Endothelial cell of hepatic sinusoid (primary cell): Measurements from ENCODE around the gene FKBP15.
"Not testable (repeated sequence)": the region's sequence is repeated elsewhere in the genome, so short reads cannot be mapped to it uniquely, and the experiment has no call there.

Experiments
- in situ Hi-C: cut with HindIII; loops from 2 replicates; pipeline ENCODE4 v1.10.0; 2017; ENCODE audit warnings: low sequenced_read_pairs

Gene FKBP15, protein sequence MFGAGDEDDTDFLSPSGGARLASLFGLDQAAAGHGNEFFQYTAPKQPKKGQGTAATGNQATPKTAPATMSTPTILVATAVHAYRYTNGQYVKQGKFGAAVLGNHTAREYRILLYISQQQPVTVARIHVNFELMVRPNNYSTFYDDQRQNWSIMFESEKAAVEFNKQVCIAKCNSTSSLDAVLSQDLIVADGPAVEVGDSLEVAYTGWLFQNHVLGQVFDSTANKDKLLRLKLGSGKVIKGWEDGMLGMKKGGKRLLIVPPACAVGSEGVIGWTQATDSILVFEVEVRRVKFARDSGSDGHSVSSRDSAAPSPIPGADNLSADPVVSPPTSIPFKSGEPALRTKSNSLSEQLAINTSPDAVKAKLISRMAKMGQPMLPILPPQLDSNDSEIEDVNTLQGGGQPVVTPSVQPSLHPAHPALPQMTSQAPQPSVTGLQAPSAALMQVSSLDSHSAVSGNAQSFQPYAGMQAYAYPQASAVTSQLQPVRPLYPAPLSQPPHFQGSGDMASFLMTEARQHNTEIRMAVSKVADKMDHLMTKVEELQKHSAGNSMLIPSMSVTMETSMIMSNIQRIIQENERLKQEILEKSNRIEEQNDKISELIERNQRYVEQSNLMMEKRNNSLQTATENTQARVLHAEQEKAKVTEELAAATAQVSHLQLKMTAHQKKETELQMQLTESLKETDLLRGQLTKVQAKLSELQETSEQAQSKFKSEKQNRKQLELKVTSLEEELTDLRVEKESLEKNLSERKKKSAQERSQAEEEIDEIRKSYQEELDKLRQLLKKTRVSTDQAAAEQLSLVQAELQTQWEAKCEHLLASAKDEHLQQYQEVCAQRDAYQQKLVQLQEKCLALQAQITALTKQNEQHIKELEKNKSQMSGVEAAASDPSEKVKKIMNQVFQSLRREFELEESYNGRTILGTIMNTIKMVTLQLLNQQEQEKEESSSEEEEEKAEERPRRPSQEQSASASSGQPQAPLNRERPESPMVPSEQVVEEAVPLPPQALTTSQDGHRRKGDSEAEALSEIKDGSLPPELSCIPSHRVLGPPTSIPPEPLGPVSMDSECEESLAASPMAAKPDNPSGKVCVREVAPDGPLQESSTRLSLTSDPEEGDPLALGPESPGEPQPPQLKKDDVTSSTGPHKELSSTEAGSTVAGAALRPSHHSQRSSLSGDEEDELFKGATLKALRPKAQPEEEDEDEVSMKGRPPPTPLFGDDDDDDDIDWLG

DNA sequence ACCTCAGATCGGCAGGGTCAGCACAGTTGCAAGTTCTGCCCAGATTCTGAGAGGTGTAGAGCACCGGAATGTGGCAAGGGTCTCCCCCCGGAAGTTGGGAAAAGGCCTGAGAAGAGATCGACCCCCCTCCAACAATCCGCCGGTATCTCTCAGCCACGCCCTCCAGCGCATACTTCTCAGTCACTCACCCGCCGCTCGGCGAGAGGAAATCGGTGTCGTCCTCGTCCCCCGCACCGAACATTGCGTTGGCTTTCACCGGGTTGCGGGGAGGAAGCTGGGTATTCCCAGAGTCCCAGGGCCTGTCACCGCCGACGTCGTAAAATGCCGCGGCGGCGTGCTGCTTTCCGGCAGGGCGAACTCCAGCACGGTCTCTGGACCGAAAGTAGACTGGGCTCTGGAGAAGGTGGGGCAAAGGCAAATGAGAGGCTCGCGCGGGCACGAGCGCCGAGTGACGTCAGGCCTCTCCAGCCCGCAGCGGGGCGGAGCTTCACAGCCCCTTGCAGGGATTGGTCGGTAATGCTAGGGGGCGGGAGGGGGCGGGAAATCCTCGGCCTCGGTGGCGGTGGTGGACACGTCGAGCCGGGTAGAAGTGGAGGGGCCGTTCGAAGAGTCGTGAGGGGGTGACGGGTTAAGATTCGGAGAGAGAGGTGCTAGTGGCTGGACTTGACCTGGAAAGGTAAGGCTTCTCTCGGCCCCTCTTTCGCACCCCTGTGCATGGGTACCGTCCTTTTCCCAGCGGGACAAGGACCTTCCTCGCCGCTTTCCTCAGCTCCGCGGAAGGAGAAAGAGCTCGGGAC lies at the start of gene FKBP15, which contains the start of gene SLC31A1:
Gene FKBP15, minus strand, starts transcription at position 275 of the 797 bp plus-strand sequence. Its CDS starts 34 bp downstream, at position 241.
Gene SLC31A1, plus strand, starts transcription at position 542 of the 797 bp plus-strand sequence. CDS start 34,605 bp downstream, outside the sequence.
- in situ Hi-C loops = no loop called here

DNA sequence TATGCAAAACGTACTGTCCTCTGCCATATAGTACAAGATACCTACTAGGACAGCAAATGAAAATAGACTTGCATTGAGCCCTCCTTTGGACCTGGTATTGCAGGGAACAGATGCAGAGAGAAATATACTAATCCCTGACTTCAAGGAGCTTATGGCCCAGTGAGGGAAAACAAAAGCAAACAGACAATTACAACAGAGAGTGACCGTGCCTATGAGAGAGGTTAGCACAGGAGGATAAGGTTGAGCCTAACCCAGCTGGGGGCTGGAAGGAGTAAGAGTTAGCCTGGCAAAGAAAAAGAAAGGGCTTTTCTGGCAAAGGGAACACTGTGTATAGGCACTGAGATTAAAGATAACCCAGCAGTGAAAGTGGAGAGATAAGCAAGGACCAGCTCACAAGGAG lies 48.8 kb upstream of the FKBP15 start:
- in situ Hi-C loops = no loop called here

DNA sequence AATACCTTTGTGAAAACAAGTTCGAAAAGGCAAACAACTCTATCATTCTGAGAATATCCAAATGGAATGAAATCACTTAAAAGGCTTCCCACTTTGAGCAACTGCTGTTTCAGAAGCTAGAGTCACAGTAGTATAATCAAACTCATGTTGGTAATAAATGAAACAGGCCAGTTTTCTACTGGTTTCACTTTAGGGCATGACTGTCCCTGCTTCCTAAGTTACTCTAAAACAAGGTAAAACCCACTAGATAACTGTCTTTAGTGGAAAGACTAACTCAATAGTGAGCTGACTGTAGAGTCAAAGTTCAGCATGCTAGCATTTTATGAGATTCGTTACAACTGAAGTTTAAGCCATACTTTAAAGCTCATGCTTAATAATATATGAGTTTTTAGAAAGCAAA lies 48.3 kb upstream of the FKBP15 start:
- in situ Hi-C loops = no loop called here

DNA sequence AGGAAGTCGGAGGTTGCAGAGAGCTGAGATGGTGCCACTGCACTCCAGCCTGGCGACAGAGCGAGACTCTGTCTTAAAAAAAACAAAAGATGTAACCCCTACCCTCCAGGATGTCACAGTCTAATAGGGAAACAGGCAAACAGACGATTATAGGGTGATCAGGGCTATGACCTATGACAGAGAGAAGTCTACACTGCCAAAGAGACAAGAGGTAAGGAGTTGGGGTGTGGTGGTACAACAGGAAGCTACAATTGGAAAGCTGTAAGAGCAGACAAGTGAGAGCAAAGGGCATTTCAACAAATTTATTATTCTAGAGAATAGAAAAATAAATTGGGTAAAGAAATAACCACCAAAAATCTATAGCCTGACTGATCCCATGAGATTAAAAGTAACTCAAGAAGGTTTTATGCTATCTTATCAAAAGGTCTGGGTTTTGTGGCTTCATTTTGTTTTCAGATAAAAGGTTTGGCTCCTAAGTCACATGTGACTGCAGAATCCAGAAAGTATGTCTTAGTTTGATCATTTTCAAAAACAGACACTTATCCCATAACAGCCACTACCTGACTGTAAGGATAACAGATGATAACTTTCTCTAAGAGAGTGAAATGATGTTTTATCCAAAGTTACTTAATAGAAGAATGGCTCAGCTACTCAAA lies 47.0 kb upstream of the FKBP15 start:
- in situ Hi-C loops = no loop called here

DNA sequence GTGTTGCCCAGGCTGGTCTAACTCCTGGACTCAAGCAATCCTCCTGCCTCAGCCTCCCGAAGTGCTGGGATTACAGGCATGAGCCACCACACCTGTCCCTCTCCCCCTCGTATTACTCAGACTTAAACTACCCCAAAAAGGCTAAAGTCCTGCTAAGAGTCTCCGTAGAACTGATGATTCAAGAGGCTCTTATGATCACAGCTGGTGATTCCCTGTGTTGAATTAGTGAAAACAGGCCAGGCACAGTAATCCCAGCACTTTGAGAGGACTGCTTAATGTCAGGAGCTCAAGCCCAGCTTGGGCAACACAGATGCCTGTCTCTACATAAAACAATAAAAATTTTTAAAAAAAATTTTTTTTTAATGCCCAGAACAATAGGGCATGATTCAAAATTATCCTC lies 45.1 kb upstream of the FKBP15 start:
- in situ Hi-C loops = no loop called here

DNA sequence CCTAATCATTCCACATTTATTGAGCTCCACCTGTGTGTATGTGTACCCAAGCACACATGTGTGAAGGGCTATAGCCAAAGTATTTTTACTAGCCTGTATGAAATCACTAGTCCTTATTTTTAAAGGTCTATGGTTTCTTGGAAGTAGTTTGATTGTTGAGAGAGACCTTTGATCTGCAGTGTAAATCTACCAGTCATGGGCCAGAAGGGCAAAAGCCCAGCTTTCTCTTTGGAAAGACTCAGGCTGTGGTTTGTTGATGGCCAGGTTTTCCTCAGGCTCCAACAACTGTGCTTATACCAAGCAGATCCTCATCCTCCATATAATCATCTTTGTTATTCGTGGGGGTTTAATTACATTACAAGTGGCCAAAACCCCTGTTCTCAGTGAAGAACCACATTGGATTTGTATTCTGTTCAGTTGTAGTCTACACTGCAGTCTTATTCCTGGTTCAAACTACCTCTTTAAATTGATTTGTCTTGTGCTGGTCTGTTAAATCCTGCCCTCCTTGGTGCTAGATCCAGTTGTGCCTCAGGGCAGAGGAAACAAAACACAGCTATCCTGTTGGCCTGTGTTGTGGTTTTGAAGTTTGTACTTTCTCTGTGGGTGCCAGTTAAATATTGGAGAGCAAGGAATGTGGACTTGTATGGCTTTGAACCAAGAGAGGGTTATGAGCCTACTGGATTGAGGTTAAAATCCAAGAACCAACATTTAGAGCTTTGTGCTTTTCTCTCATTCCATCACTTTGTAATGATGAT lies 41.0 kb upstream of the FKBP15 start:
- in situ Hi-C loops = no loop called here

DNA sequence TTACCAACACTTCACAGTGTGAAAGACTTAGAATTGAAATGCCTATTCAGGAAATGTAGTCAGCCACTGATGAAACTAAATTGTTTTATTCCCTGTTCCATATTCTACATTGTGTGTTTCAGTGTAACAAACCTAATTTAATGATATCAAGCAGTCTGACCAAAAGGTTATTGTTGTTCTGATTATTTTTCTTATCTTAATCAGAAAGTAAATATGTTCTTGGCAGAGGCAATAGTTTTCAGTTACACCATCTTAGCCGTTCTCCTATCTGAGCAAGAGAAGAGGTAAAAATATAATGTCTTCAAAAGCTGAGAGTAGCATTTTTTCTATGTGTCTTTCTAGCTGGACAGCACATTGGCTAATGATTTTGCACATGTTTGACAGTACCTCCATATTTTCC lies 37.2 kb upstream of the FKBP15 start:
- in situ Hi-C loops = no loop called here

DNA sequence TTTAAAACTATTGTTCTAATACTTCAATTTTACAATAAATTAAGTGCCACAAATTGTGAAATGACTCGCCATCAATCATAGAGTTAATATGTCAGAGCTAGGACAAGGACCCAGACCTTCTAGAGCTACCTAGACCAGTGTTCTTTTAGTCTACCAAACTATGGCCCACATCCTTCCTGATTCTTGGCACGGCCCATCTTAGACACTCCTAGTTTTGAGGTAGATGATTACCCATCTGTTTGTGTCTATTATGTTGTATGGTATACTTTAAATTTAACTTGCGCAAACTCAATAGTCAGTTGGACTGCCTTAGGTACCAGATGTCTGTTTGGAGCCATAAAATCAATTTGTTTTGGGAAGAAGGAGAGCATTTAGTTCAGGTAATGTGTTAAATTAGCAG lies 36.8 kb upstream of the FKBP15 start:
- in situ Hi-C loops = no loop called here

DNA sequence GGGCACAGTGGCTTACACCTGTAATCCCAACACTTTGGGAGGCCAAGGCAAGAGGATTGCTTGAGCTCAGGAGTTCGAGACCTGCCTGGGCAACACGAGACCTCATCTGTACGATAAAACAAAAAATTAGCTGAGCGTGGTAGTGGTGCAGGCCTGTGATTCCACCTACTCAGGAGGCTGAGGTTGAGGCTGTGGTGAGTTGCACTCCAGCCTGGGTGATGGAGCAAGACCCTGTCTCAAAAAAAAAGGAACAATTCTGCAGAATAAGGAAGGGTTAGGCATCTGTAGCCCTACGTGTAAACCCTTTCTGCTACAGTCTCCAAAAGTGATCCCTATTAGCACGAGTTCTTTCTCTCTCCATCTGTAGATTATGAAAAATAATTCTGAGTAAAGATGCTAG lies 34.4 kb upstream of the FKBP15 start:
- in situ Hi-C loops = no loop called here

DNA sequence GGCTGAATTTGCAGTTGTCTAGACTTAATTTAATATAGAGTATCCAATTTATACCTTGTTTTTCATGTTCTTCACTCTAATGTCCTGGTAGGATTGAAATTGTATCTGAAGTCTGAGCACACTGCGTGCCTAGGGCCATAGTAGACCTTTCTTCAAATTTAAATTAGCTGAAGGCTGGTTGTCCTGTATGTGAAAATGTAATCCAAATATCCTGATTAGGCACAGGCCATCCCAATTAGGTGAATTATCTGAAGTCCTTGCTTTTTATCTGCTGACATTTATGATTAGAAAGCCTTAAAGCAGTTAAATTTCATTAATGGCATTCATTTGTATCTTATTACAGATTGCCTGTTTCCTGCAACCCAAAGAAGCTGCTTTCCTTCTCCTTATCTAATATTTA lies 33.9 kb upstream of the FKBP15 start:
- in situ Hi-C loops = no loop called here

DNA sequence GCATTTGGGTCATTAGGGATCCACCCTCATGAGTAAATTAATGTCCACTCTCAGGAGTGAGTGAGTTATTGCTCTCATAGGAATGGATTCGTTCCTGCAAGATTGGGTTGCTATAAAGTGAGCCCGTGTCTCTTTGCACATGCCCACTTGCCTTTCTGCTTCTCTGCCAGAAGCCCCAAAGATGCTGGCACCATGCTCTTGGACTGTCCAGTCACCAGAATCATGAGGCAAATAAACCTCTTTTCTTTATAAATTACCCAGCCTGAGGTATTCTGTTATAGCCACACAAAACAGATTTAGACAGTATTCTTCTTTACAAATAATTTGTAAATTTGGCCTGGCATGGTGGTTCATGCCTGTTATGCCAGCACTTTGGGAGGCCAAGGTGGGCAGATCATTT lies 29.7 kb upstream of the FKBP15 start:
- in situ Hi-C loops = no loop called here

DNA sequence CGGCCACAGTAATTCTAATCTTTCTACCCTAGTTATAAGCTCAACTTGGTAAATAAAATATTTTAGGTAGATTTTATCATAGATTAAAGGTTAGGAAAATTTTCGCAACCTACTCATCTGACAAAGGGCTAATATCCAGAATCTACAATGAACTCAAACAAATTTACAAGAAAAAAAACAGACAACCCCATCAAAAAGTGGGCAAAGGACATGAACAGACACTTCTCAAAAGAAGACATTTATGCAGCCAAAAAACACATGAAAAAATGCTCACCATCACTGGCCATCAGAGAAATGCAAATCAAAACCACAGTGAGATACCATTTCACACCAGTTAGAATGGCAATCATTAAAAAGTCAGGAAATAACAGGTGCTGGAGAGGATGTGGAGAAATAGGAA lies 28.6 kb upstream of the FKBP15 start:
- in situ Hi-C loops = not testable (repeated sequence)

DNA sequence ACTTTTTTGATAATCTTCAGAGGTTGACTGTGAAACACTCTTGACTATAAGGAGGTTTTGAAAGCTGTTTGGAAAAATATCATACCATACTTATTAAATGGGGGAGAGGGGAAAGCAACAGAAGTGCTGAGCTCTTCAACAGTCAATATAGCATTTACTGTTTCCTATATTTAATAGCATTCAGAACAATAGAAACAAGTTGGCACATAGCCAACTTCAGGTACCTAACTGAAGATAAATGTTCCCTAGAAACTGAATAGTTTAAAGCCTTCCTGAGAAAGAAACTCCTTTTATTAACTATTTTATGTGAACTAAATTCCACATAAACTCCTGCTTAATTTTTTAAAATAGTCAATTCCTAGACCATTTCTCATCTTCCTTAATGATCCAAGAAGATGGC lies 26.6 kb upstream of the FKBP15 start:
- in situ Hi-C loops = no loop called here

DNA sequence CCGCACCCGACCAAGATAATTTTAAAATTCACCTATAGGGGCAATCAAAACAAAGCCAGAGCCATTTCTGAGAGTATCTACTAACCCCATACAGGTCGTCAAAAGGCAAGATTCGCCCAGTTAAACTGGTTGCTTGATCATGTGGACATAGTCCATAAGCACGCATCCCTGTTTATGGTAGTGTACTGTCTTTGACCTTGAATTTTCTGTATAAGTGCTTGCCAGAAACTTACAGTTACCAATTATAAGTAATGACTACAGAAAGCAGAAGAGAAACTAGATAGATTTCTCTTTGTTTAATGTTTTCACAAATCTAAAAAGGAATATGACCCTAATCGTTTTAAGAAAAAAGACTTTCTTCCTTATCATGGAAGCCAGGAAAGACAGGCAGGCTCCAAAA lies 25.9 kb upstream of the FKBP15 start:
- in situ Hi-C loops = no loop called here

DNA sequence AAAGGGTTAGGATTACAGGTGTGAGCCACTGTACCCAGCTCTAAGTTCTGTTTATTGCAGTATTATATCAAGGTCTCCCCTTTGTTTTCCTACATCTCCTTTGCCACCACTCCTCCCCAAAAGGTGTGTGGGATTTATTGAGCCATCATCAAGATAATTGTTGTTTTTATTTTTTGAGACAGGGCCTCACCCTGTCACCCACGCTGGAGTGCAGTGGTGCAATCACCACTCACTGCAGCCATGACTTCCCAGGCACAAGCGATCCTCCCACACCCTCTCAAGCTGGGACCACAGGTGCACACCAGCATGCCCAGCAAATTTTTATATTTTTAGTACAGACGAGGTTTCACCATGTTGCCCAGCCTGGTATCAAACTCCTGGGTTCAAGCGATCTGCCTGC lies 24.8 kb upstream of the FKBP15 start:
- in situ Hi-C loops = no loop called here

DNA sequence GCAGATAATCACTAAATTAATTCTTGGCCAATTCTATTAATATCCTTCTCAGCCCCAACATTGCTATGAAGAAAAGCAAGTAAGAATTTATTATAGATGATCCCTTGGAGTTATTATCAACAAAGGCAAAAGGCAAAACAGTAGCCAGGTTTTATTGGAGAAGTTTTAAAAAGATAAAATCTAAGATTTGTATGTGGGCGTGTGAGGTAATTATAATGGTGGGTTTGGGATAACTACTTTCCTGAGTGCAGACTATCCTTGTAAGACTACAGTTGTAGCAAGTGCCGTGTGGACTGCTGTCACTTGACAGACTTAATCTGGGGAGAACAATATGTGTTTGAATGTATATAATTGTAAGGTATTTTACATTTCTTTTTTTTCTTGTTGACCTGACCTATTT lies 23.5 kb upstream of the FKBP15 start:
- in situ Hi-C loops = no loop called here

DNA sequence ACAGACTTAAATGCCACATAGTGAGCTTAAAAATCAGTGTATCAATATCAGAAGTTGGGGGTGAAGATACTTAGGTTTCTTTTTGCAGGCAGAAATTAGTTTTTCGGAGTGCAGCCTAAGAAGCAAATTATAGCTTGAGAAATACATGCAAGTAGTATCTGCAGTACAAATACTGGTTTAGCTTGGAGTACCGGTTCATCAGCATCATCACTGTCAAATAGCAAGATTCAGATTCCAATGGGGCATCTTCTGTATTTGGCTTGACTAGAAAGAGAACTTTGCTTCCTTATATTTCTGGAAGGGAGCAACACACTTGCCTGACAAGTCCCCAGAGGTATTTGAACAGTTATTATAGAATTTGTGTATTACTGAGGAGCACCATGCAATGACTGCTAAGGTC lies 20.1 kb upstream of the FKBP15 start:
- in situ Hi-C loops = no loop called here

DNA sequence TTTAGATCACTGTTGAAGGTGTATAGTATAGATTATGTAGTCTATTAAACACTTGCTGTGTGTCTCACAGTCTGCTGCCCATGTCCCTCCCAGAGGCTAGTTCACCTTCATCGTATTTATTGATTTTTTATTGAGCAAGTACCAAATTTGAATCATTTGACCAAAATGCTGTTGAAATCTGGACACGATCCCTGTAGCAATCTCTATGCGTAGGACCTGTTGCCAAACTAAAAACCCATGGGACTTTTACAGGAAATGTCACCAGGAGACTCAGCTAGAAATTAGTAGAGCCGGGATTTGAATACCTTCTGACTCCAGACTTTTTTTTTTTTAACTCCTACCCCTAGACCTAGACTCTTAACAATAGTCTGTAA lies 17.8 kb upstream of the FKBP15 start:
- in situ Hi-C loops = no loop called here

DNA sequence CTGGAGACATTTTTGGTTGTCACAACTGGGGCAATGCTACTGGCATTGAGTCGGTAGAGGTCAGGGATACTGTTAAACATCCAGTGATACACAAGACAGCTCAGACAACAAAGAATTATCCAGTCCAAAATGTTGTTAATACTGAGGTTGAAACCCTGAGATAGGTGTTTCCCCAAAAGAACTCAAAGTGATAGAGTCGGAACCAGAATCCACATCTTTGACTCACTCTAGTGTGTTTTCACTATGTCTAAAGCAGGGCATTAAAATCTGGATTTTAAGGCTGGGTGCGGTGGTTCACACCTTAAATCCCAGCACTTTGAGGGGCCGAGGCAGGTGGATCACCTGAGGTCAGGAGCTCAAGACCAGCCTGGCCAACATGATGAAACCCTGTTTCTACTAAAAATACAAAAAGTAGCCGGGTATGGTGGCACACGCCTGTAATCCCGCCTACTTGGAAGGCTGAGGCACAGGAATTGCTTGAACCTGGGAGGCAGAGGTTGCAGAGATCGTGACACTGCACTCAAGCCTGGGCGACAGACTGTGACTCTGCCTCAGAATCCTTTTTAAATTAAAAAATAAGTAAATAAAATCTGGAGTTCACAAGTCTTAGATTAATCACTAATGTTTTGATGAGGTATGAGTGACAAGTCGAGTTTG lies 17.3 kb upstream of the FKBP15 start:
- in situ Hi-C loops = no loop called here
